KOPT-K1 (cell line): ENCODE measurements around the gene ACE.
"Not testable (repeated sequence)": the region's sequence is repeated elsewhere in the genome, so short reads cannot be mapped to it uniquely, and the experiment has no call there.

Source experiments
- H3K27ac ChIP-seq: fragments of 200-600 bp; sonication (generic); 2 replicates; pipeline ENCODE4 v1.5.1; 2016; ENCODE audit warnings: antibody characterized with exemption, mild to moderate bottlenecking, low read depth, low read length; ENCODE audit not compliant: poor library complexity, severe bottlenecking
- H3K36me3 ChIP-seq: fragments of 200-600 bp; sonication (generic); 2 replicates; pipeline ENCODE4 v1.5.1; 2017; ENCODE audit warnings: antibody characterized with exemption, mild to moderate bottlenecking, low read length, moderate library complexity; ENCODE audit not compliant: insufficient read depth
- H3K9me3 ChIP-seq: fragments of 200-600 bp; sonication (generic); 2 replicates; pipeline ENCODE4 v1.5.1; 2017; ENCODE audit warnings: antibody characterized with exemption, low read length, mild to moderate bottlenecking; ENCODE audit not compliant: insufficient read depth, poor library complexity, severe bottlenecking

ACE gene

GRCh38 chr17:63452046-63452961 is 24.6 kb upstream of the ACE start:
- H3K27ac ChIP-seq, result no peak overlapping the region
- no peaks in the 10 kb centered on the region for H3K9me3 ChIP-seq
- no peaks in the 10 kb centered on the region for H3K36me3 ChIP-seq

GRCh38 chr17:63452962-63453551 is 23.8 kb upstream of the ACE start:
- no peak overlapping the region for H3K27ac ChIP-seq
- H3K36me3 ChIP-seq, result no peaks in the 10 kb centered on the region
- H3K9me3 ChIP-seq, result no peaks in the 10 kb centered on the region

GRCh38 chr17:63454357-63454756 is 22.5 kb upstream of the ACE start:
- not testable (repeated sequence) for H3K9me3 ChIP-seq, H3K36me3 ChIP-seq, H3K27ac ChIP-seq

- Histone ChIP-seq H3K9me3 (no peaks in the 10 kb centered on the region), H3K36me3 (no peaks in the 10 kb centered on the region), H3K27ac (no peak overlapping the region)
Observed at GRCh38 chr17:63454915-63455314, 21.9 kb upstream of the ACE start.

- H3K36me3 ChIP-seq, result no peaks in the 10 kb centered on the region
- H3K9me3 ChIP-seq, result no peaks in the 10 kb centered on the region
- no peak overlapping the region for H3K27ac ChIP-seq
Observed at GRCh38 chr17:63455417-63455816, 21.4 kb upstream of the ACE start.

GRCh38 chr17:63458478-63458877 is 18.4 kb upstream of the ACE start:
- H3K27ac ChIP-seq, result no peak overlapping the region
- H3K36me3 ChIP-seq, result no peaks in the 10 kb centered on the region
- no peaks in the 10 kb centered on the region for H3K9me3 ChIP-seq

- Histone ChIP-seq H3K9me3 (no peaks in the 10 kb centered on the region), H3K36me3 (no peaks in the 10 kb centered on the region), H3K27ac (no peak overlapping the region)
Observed at GRCh38 chr17:63460018-63460417, 16.8 kb upstream of the ACE start.

- no peaks in the 10 kb centered on the region for H3K36me3 ChIP-seq
- H3K27ac ChIP-seq, result no peak overlapping the region
- peaks cover 6% of the 10 kb centered on the region for H3K9me3 ChIP-seq
Observed at GRCh38 chr17:63463771-63464170, 13.1 kb upstream of the ACE start.

GRCh38 chr17:63464691-63465236 is 12.1 kb upstream of the ACE start:
- H3K36me3 ChIP-seq, result no peaks in the 10 kb centered on the region
- H3K9me3 ChIP-seq, result peaks cover 6% of the 10 kb centered on the region
- H3K27ac ChIP-seq, result no peak overlapping the region

GRCh38 chr17:63468099-63468498 is 8.8 kb upstream of the ACE start:
- not testable (repeated sequence) for H3K9me3 ChIP-seq, H3K36me3 ChIP-seq, H3K27ac ChIP-seq

GRCh38 chr17:63474174-63474573 is 2.7 kb upstream of the ACE start:
- no peak overlapping the region for H3K27ac ChIP-seq
- H3K9me3 ChIP-seq, result no peaks in the 10 kb centered on the region
- H3K36me3 ChIP-seq, result no peaks in the 10 kb centered on the region

GRCh38 chr17:63474586-63475460 is 2.0 kb upstream of the ACE start:
- H3K9me3 ChIP-seq, result no peaks in the 10 kb centered on the region
- H3K36me3 ChIP-seq, result no peaks in the 10 kb centered on the region
- no peak overlapping the region for H3K27ac ChIP-seq

GRCh38 chr17:63475491-63476412 is 1.1 kb upstream of the ACE start:
- Histone ChIP-seq H3K9me3 (no peaks in the 10 kb centered on the region), H3K36me3 (no peaks in the 10 kb centered on the region), H3K27ac (no peak overlapping the region)

GRCh38 chr17:63476459-63476853 is 405 bp upstream of the ACE start:
- Histone ChIP-seq H3K36me3 (no peaks in the 10 kb centered on the region), H3K27ac (no peak overlapping the region), H3K9me3 (no peaks in the 10 kb centered on the region)
